ENCODE data around the gene EVA1B. TPM values are rescaled to one million over a fixed set of nuclear protein-coding genes. Genes with fewer than 3 reads are reported as not detected.

The EVA1B gene
- total and polyA plus RNA-seq, 2 of the 13 experiments (the other 11 are each of a cell fraction or from before 2014, with no cell fraction given), result 3.9 to 6.6 TPM

DNA sequence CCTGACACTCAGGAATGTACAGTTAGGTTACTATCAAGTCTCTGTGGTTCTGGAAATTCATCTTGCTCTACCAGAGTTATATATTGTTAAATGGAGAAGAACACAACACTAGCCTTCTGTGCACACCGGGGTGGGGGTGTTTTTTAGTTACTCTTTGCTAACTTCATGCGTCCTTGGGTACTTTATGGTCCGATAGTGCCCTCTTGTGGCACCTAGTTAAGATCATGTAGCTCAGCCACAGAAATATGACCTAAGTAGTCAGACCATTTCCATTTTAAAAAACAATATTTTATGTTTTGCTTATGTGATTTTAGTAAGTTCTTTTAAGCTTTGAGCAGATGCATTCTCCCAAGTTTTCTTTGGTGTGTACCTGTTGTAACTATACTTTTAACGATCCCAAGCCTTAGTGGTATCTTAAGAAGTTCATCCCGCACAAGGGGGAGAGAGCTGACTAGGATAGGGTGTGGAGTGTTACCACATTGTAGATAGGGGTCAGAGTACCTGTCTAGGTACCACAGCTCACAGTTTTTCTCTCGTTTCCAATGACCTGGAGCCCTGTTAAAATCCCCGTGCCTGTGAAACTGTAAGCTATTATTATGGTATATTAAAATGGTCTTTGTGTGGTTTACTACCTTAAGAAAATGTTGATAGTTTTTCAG is 37.9 kb downstream of the EVA1B start:
- no peaks in the 10 kb centered on the region for H4K20me1 ChIP-seq (ENCODE audit: insufficient read depth, low read length)
- no peak for FAIRE-seq
- no TSS peak for BruUV-seq (replicated peaks)
- in situ Hi-C loops (cut with HindIII; ENCODE audit: extremely low pct_ligation_motif_present, low pct_unique_long_range_greater_than_20kb), result loop anchor here (5.0 kb wide), 1 partner anchor 133 kb away; no protein-coding TSS in a partner anchor
- intact Hi-C loops (cut with micrococcal nuclease; ENCODE audit: unreplicated experiment), result loop anchor here (1.0 to 5.0 kb wide), 5 partner anchors 16 to 188 kb away; partner anchors contain the start of genes THRAP3 and TRAPPC3
- H3K27ac ChIP-seq (ENCODE audit: extremely low read length, insufficient read depth, low read length), result no peak overlapping the region
- CTCF ChIA-PET (ENCODE audit: low intra/inter-chr PET ratio, low total read pairs), result interaction anchor here (0.9 to 2.1 kb wide), 4 partner anchors 17 to 186 kb away, joined by 3 to 18 read pairs (median 6); partner anchors contain the start of gene TRAPPC3
- peaks cover 24 to 84% of the 10 kb centered on the region in 2 experiments for H3K36me3 ChIP-seq (replicated peaks in 1 of 2; ENCODE audit: control insufficient read depth in 1 of 2, insufficient read depth in 2 of 2, low read length in 2 of 2)
- peak; percentile 84 for ATAC-seq
- H3K27me3 ChIP-seq (ENCODE audit: control insufficient read depth in 1 of 2, insufficient read depth in 2 of 2, low read length in 2 of 2), result no peaks in the 10 kb centered on the region
- 52% methylated on average over 7 of the region's 7 CpGs for WGBS (ENCODE audit: low lambda C conversion rate)
- H3K4me1 ChIP-seq (ENCODE audit: insufficient read depth, low read length), result no peaks in the 10 kb centered on the region; the same call in 1 of the 2 replicates
- peaks cover 16% of the 10 kb centered on the region for H3K79me2 ChIP-seq (ENCODE audit: insufficient read depth, low read length)
- DNase-seq (ENCODE audit: low spot score), result peak; percentile 86
- no peaks in the 10 kb centered on the region for H3K9me3 ChIP-seq (ENCODE audit: low read length)
- H3K4me3 ChIP-seq (replicated peaks in 1 of 3; ENCODE audit: insufficient read depth in 1 of 3, low read depth in 2 of 3, low read length in 3 of 3), result no peak overlapping the region
- POLR2A ChIA-PET, result interaction anchor here (0.6 to 1.4 kb wide), 7 partner anchors 16 to 135 kb away, joined by 3 to 9 read pairs (median 4); partner anchors contain the start of gene THRAP3
- H3K4me2 ChIP-seq (ENCODE audit: low read depth, low read length), result no peak overlapping the region
- no peak overlapping the region for H3K9ac ChIP-seq (ENCODE audit: insufficient read depth, low read depth, low read length)
- no peak overlapping the region for H2AFZ ChIP-seq (ENCODE audit: low read length)
- no peak for TF ChIP-seq ZBTB3 (CRISPR knock-in tag; IDR thresholded peaks at IDR 0.05; ENCODE audit: borderline replicate concordance, low read depth)
- TF ChIP-seq WIZ (CRISPR knock-in tag; IDR thresholded peaks at IDR 0.05), result no peak
- peak; percentile 62; the same call in 1 of the 2 replicates for TF ChIP-seq MIXL1 (CRISPR knock-in tag; IDR thresholded peaks at IDR 0.05)
- no peak for TF ChIP-seq ETV6 (CRISPR knock-in tag; conservative IDR thresholded peaks at IDR 0.05)
- no peak for TF ChIP-seq HOXD1 (CRISPR knock-in tag; IDR thresholded peaks at IDR 0.05)
- TF ChIP-seq, protein P1, sequence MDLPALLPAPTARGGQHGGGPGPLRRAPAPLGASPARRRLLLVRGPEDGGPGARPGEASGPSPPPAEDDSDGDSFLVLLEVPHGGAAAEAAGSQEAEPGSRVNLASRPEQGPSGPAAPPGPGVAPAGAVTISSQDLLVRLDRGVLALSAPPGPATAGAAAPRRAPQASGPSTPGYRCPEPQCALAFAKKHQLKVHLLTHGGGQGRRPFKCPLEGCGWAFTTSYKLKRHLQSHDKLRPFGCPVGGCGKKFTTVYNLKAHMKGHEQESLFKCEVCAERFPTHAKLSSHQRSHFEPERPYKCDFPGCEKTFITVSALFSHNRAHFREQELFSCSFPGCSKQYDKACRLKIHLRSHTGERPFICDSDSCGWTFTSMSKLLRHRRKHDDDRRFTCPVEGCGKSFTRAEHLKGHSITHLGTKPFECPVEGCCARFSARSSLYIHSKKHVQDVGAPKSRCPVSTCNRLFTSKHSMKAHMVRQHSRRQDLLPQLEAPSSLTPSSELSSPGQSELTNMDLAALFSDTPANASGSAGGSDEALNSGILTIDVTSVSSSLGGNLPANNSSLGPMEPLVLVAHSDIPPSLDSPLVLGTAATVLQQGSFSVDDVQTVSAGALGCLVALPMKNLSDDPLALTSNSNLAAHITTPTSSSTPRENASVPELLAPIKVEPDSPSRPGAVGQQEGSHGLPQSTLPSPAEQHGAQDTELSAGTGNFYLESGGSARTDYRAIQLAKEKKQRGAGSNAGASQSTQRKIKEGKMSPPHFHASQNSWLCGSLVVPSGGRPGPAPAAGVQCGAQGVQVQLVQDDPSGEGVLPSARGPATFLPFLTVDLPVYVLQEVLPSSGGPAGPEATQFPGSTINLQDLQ (CRISPR knock-in tag; IDR thresholded peaks at IDR 0.05), result no peak
- TF ChIP-seq HHEX (CRISPR knock-in tag; IDR thresholded peaks at IDR 0.05), result no peak
- TF ChIP-seq IKZF4 (CRISPR knock-in tag; IDR thresholded peaks at IDR 0.05; ENCODE audit: borderline replicate concordance, low read depth, not compliant biosample characterization), result no peak
- TF ChIP-seq, protein P2, sequence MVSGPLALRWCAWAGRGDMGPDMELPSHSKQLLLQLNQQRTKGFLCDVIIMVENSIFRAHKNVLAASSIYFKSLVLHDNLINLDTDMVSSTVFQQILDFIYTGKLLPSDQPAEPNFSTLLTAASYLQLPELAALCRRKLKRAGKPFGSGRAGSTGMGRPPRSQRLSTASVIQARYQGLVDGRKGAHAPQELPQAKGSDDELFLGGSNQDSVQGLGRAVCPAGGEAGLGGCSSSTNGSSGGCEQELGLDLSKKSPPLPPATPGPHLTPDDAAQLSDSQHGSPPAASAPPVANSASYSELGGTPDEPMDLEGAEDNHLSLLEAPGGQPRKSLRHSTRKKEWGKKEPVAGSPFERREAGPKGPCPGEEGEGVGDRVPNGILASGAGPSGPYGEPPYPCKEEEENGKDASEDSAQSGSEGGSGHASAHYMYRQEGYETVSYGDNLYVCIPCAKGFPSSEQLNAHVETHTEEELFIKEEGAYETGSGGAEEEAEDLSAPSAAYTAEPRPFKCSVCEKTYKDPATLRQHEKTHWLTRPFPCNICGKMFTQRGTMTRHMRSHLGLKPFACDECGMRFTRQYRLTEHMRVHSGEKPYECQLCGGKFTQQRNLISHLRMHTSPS (CRISPR knock-in tag; IDR thresholded peaks at IDR 0.05; ENCODE audit: low read depth), result no peak
- no peak for TF ChIP-seq ZBTB33 (CRISPR knock-in tag; IDR thresholded peaks at IDR 0.05)
- no peak for TF ChIP-seq ZFP62 (CRISPR knock-in tag; IDR thresholded peaks at IDR 0.05)
- TF ChIP-seq ZNF781 (CRISPR knock-in tag; IDR thresholded peaks at IDR 0.05; ENCODE audit: borderline replicate concordance, not compliant biosample characterization), result no peak
- TF ChIP-seq SALL2 (CRISPR knock-in tag; IDR thresholded peaks at IDR 0.05), result no peak
- TF ChIP-seq ZSCAN12 (CRISPR knock-in tag; IDR thresholded peaks at IDR 0.05), result no peak
- TF ChIP-seq ZNF724P (CRISPR knock-in tag; IDR thresholded peaks at IDR 0.05; ENCODE audit: borderline replicate concordance), result no peak
- TF ChIP-seq NFIC (IDR thresholded peaks at IDR 0.05; ENCODE audit: low read length), result no peak
- TF ChIP-seq STAG1 (CRISPR knock-in tag; IDR thresholded peaks at IDR 0.05), result peak; percentile 83
